ENCODE data around the gene MYLK4. TPM values are rescaled to one million over a fixed set of nuclear protein-coding genes. Genes with fewer than 3 reads are reported as not detected.

MYLK4 gene
- total and polyA plus RNA-seq, 2 of the 13 experiments (the other 11 are each of a cell fraction or from before 2014, with no cell fraction given): 0.26 to 0.29 TPM

- DNase-seq (ENCODE audit: low spot score) (no peak), ATAC-seq (no peak), FAIRE-seq (no peak)
- Histone ChIP-seq H3K4me1 (ENCODE audit: insufficient read depth, low read length) (peaks cover 22% of the 10 kb centered on the region), H4K20me1 (ENCODE audit: insufficient read depth, low read length) (no peaks in the 10 kb centered on the region), H3K27me3 (ENCODE audit: control insufficient read depth in 1 of 2, insufficient read depth in 2 of 2, low read length in 2 of 2) (peaks cover 1 to 15% of the 10 kb centered on the region in 2 experiments; a peak in 4 of 5 replicates), H3K79me2 (ENCODE audit: insufficient read depth, low read length) (no peaks in the 10 kb centered on the region), H3K4me3 (replicated peaks in 1 of 3; ENCODE audit: insufficient read depth in 1 of 3, low read depth in 2 of 3, low read length in 3 of 3) (no peak overlapping the region), H2AFZ (ENCODE audit: low read length) (no peak overlapping the region), H3K36me3 (replicated peaks in 1 of 2; ENCODE audit: control insufficient read depth in 1 of 2, insufficient read depth in 2 of 2, low read length in 2 of 2) (no peaks in the 10 kb centered on the region), H3K4me2 (ENCODE audit: low read depth, low read length) (no peak overlapping the region), H3K9ac (ENCODE audit: insufficient read depth, low read depth, low read length) (no peak overlapping the region), H3K27ac (ENCODE audit: extremely low read length, insufficient read depth, low read length) (no peak overlapping the region), H3K9me3 (ENCODE audit: low read length) (no peaks in the 10 kb centered on the region)
- in situ Hi-C loops (cut with HindIII; ENCODE audit: extremely low pct_ligation_motif_present, low pct_unique_long_range_greater_than_20kb) (no loop called here), intact Hi-C loops (cut with micrococcal nuclease; ENCODE audit: unreplicated experiment) (no loop called here)
- WGBS (ENCODE audit: low lambda C conversion rate): 57% methylated on average over 11 of the region's 11 CpGs
- TF ChIP-seq ZNF646 (CRISPR knock-in tag; IDR thresholded peaks at IDR 0.05) (no peak), ZNF691 (CRISPR knock-in tag; IDR thresholded peaks at IDR 0.05; ENCODE audit: borderline replicate concordance, low read depth) (no peak), KMT2B (CRISPR knock-in tag; IDR thresholded peaks at IDR 0.05) (no peak), MEF2D (CRISPR knock-in tag; IDR thresholded peaks at IDR 0.05) (no peak), IRF9 (CRISPR knock-in tag; IDR thresholded peaks at IDR 0.05; ENCODE audit: borderline replicate concordance) (no peak)
- BruUV-seq (replicated peaks): no TSS peak
- CTCF ChIA-PET (ENCODE audit: low intra/inter-chr PET ratio, low total read pairs): no interaction called here
- POLR2A ChIA-PET: no interaction called here
Measured at GRCh38 chr6:2665146-2666070, 85.3 kb downstream of the MYLK4 start.

All from HepG2 (cell line).